ENCODE measurements around the gene RBMS1. TPM values are rescaled to one million over a fixed set of nuclear protein-coding genes. Genes with fewer than 3 reads are reported as not detected.
A peak's percentile ranks its signal among the peaks of the same experiment; 100 is the strongest.

The RBMS1 gene
- polyA plus RNA-seq, 1 experiment: 107 TPM

GRCh38 chr2:160303076-160303475 is 190.5 kb downstream of the RBMS1 start:
- no peaks in the 10 kb centered on the region for H3K9me3 ChIP-seq (ENCODE audit: control insufficient read depth, insufficient read depth, low read length)
- no peak overlapping the region for H3K27ac ChIP-seq (ENCODE audit: low read depth, low read length)
- ChIA-PET POLR2A (interaction anchor here (1.2 kb wide), 1 partner anchor 9 kb away, joined by 3 read pairs; no protein-coding TSS in a partner anchor), CTCF (interaction anchor here (0.6 to 1.4 kb wide), 2 partner anchors 20 to 667 kb away, joined by 5 read pairs; no protein-coding TSS in a partner anchor)
- DNase-seq (ENCODE audit: low read depth, low spot score): no peak
- no peak for TF ChIP-seq CTCF (IDR thresholded peaks at IDR 0.05; ENCODE audit: low read depth, low read length)
- H3K27me3 ChIP-seq (ENCODE audit: control insufficient read depth, insufficient read depth, low read length): no peaks in the 10 kb centered on the region
- H3K4me3 ChIP-seq (ENCODE audit: low read depth, low read length): no peak overlapping the region

- Histone ChIP-seq H3K27ac (ENCODE audit: low read depth, low read length) (no peak overlapping the region), H3K4me3 (ENCODE audit: low read depth, low read length) (no peak overlapping the region), H3K27me3 (ENCODE audit: control insufficient read depth, insufficient read depth, low read length) (no peaks in the 10 kb centered on the region), H3K9me3 (ENCODE audit: control insufficient read depth, insufficient read depth, low read length) (no peaks in the 10 kb centered on the region)
- CTCF ChIA-PET: interaction anchor here (0.7 to 1.4 kb wide), 3 partner anchors 9 to 669 kb away, joined by 3 to 5 read pairs (median 3); no protein-coding TSS in a partner anchor
- POLR2A ChIA-PET: interaction anchor here (0.6 to 0.7 kb wide), 3 partner anchors 31 to 458 kb away, joined by 3 to 4 read pairs (median 3); no protein-coding TSS in a partner anchor
- no peak for TF ChIP-seq CTCF (IDR thresholded peaks at IDR 0.05; ENCODE audit: low read depth, low read length)
- no peak for DNase-seq (ENCODE audit: low read depth, low spot score)
Measured at GRCh38 chr2:160301420-160301819, 192.2 kb downstream of the RBMS1 start.

GRCh38 chr2:160300203-160300602 is 193.4 kb downstream of the RBMS1 start:
- H3K9me3 ChIP-seq (ENCODE audit: control insufficient read depth, insufficient read depth, low read length): no peaks in the 10 kb centered on the region
- H3K4me3 ChIP-seq (ENCODE audit: low read depth, low read length): no peak overlapping the region
- TF ChIP-seq CTCF (IDR thresholded peaks at IDR 0.05; ENCODE audit: low read depth, low read length): no peak
- H3K27me3 ChIP-seq (ENCODE audit: control insufficient read depth, insufficient read depth, low read length): no peaks in the 10 kb centered on the region
- H3K27ac ChIP-seq (ENCODE audit: low read depth, low read length): no peak overlapping the region
- DNase-seq (ENCODE audit: low read depth, low spot score): no peak
- POLR2A ChIA-PET: no interaction called here
- CTCF ChIA-PET: interaction anchor here (0.7 to 1.1 kb wide), 2 partner anchors 8 to 737 kb away, joined by 3 read pairs; no protein-coding TSS in a partner anchor

GRCh38 chr2:160299540-160299939 is 194.1 kb downstream of the RBMS1 start:
- Histone ChIP-seq H3K27me3 (ENCODE audit: control insufficient read depth, insufficient read depth, low read length) (no peaks in the 10 kb centered on the region), H3K4me3 (ENCODE audit: low read depth, low read length) (no peak overlapping the region), H3K9me3 (ENCODE audit: control insufficient read depth, insufficient read depth, low read length) (no peaks in the 10 kb centered on the region), H3K27ac (ENCODE audit: low read depth, low read length) (peak overlapping the region; percentile 33)
- POLR2A ChIA-PET: interaction anchor here (0.6 kb wide), 1 partner anchor 1120 kb away, joined by 6 read pairs; no protein-coding TSS in a partner anchor
- TF ChIP-seq CTCF (IDR thresholded peaks at IDR 0.05; ENCODE audit: low read depth, low read length): no peak
- no peak for DNase-seq (ENCODE audit: low read depth, low spot score)
- CTCF ChIA-PET: interaction anchor here (1.0 kb wide), 1 partner anchor 32 kb away, joined by 3 read pairs; no protein-coding TSS in a partner anchor

GRCh38 chr2:160298960-160299359 is 194.6 kb downstream of the RBMS1 start:
- CTCF ChIA-PET: interaction anchor here (1.0 kb wide), 1 partner anchor 32 kb away, joined by 3 read pairs; no protein-coding TSS in a partner anchor

More at GRCh38 chr2:160298960-160299359, 194.6 kb downstream of the RBMS1 start:
- no peak for DNase-seq (ENCODE audit: low read depth, low spot score)
- no peaks in the 10 kb centered on the region for H3K27me3 ChIP-seq (ENCODE audit: control insufficient read depth, insufficient read depth, low read length)
- peak overlapping the region; percentile 49 for H3K27ac ChIP-seq (ENCODE audit: low read depth, low read length)
- POLR2A ChIA-PET: no interaction called here
- H3K9me3 ChIP-seq (ENCODE audit: control insufficient read depth, insufficient read depth, low read length): no peaks in the 10 kb centered on the region
- H3K4me3 ChIP-seq (ENCODE audit: low read depth, low read length): no peak overlapping the region
- TF ChIP-seq CTCF (IDR thresholded peaks at IDR 0.05; ENCODE audit: low read depth, low read length): no peak
